MM.1S (cell line): ENCODE measurements around the gene CHD6.
A peak's percentile ranks its signal among the peaks of the same experiment; 100 is the strongest.

Experiments
- DNase-seq: peaks from one replicate; pipeline ENCODE4 v3.0.0-alpha.2; 2015
- H2AFZ ChIP-seq: fragments of 300-600 bp; sonication (generic); 2 replicates; pipeline ENCODE4 v1.6.0; 2016; ENCODE audit warnings: antibody characterized with exemption, low read length
- H3F3A ChIP-seq: fragments of 300-600 bp; sonication (generic); 2 replicates; pipeline ENCODE4 v1.6.1; 2016; ENCODE audit warnings: mild to moderate bottlenecking, antibody characterized with exemption, low read length, moderate library complexity, mixed read lengths; ENCODE audit not compliant: insufficient read depth
- H3K27ac ChIP-seq: fragments of 300-600 bp; sonication (generic); 2 replicates; pipeline ENCODE4 v1.5.1; 2016; ENCODE audit warnings: mild to moderate bottlenecking, low read length
- H3K27me3 ChIP-seq: fragments of 300-600 bp; sonication (generic); replicated peaks from 2 replicates; pipeline ENCODE4 v1.6.0; 2016; ENCODE audit warnings: low read length; ENCODE audit not compliant: insufficient read depth
- H3K36me3 ChIP-seq: fragments of 300-600 bp; sonication (generic); replicated peaks from 2 replicates; pipeline ENCODE4 v1.6.1; 2016; ENCODE audit warnings: mild to moderate bottlenecking, low read length, mixed read lengths; ENCODE audit not compliant: insufficient read depth
- H3K4me1 ChIP-seq: fragments of 300-600 bp; sonication (generic); 2 replicates; pipeline ENCODE4 v1.6.1; 2016; ENCODE audit warnings: low read length, mixed read lengths
- H3K4me2 ChIP-seq: fragments of 300-600 bp; sonication (generic); 2 replicates; pipeline ENCODE4 v1.6.0; 2016; ENCODE audit warnings: low read depth, low read length
- H3K4me3 ChIP-seq: fragments of 300-600 bp; sonication (generic); 2 replicates; pipeline ENCODE4 v1.5.1; 2016; ENCODE audit warnings: low read length, mixed read lengths
- H3K79me2 ChIP-seq: fragments of 300-600 bp; sonication (generic); 2 replicates; pipeline ENCODE4 v1.6.1; 2016; ENCODE audit warnings: mixed run types, low read length, mixed read lengths
- H3K9ac ChIP-seq: fragments of 300-600 bp; sonication (generic); 2 replicates; pipeline ENCODE4 v1.6.1; 2016; ENCODE audit warnings: low read length, mixed read lengths
- H3K9me2 ChIP-seq: fragments of 300-600 bp; sonication (generic); replicated peaks from 2 replicates; pipeline ENCODE4 v1.6.1; 2016; ENCODE audit warnings: mild to moderate bottlenecking, low read length, mixed read lengths; ENCODE audit not compliant: insufficient read depth
- H3K9me3 ChIP-seq: fragments of 300-600 bp; sonication (generic); replicated peaks from 2 replicates; pipeline ENCODE4 v1.6.1; 2016; ENCODE audit warnings: mild to moderate bottlenecking, low read length, mixed read lengths; ENCODE audit not compliant: insufficient read depth
- H4K20me1 ChIP-seq: fragments of 300-600 bp; sonication (generic); 2 replicates; pipeline ENCODE4 v1.6.1; 2016; ENCODE audit warnings: mild to moderate bottlenecking, low read length, moderate library complexity, mixed read lengths; ENCODE audit not compliant: insufficient read depth
- CTCF ChIP-seq: fragments of 300-600 bp; sonication (generic); IDR thresholded peaks from 2 replicates; pipeline ENCODE4 v1.5.1; 2016; ENCODE audit warnings: antibody characterized with exemption, low read length, mixed read lengths
- EZH2 ChIP-seq: fragments of 300-600 bp; sonication (generic); optimal IDR thresholded peaks from 2 replicates; pipeline ENCODE3; 2017; ENCODE audit warnings: low read depth, mild to moderate bottlenecking, antibody characterized with exemption, low read length, mixed read lengths
- EZH2phosphoT487 ChIP-seq: fragments of 300-600 bp; sonication (generic); IDR thresholded peaks from 2 replicates; pipeline ENCODE4 v1.6.1; 2018; ENCODE audit warnings: antibody characterized with exemption, low read length

Gene CHD6

GRCh38 chr20:41501376-41501775 lies 116.8 kb downstream of the CHD6 start:
- no peak overlapping the region for H3K4me2 ChIP-seq
- peaks cover 6% of the 10 kb centered on the region; the same call in 1 of the 2 replicates for H3K4me1 ChIP-seq
- H3K36me3 ChIP-seq, result no peaks in the 10 kb centered on the region
- no peak overlapping the region for H3K4me3 ChIP-seq
- no peak for DNase-seq
- H3K27me3 ChIP-seq, result no peaks in the 10 kb centered on the region
- no peak overlapping the region for H3K9ac ChIP-seq
- no peaks in the 10 kb centered on the region for H3K9me2 ChIP-seq
- TF ChIP-seq CTCF (no peak), EZH2 (no peak), EZH2phosphoT487 (no peak)
- no peaks in the 10 kb centered on the region for H4K20me1 ChIP-seq
- no peaks in the 10 kb centered on the region for H3F3A ChIP-seq
- H3K79me2 ChIP-seq, result no peaks in the 10 kb centered on the region
- no peaks in the 10 kb centered on the region for H3K9me3 ChIP-seq
- no peak overlapping the region for H3K27ac ChIP-seq
- no peak overlapping the region for H2AFZ ChIP-seq

- H3K4me3 ChIP-seq, result no peak overlapping the region
- H3K36me3 ChIP-seq, result no peaks in the 10 kb centered on the region
- no peaks in the 10 kb centered on the region for H3K27me3 ChIP-seq
- no peaks in the 10 kb centered on the region for H4K20me1 ChIP-seq
- no peaks in the 10 kb centered on the region for H3K9me3 ChIP-seq
- peaks cover 6% of the 10 kb centered on the region; the same call in 1 of the 2 replicates for H3K4me1 ChIP-seq
- H2AFZ ChIP-seq, result no peak overlapping the region
- H3K27ac ChIP-seq, result no peak overlapping the region
- no peak overlapping the region for H3K9ac ChIP-seq
- DNase-seq, result peak; percentile 7
- H3F3A ChIP-seq, result no peaks in the 10 kb centered on the region
- TF ChIP-seq CTCF, result no peak
- no peak for TF ChIP-seq EZH2
- H3K9me2 ChIP-seq, result no peaks in the 10 kb centered on the region
- no peaks in the 10 kb centered on the region for H3K79me2 ChIP-seq
- H3K4me2 ChIP-seq, result no peak overlapping the region
These were observed 118.0 kb downstream of the CHD6 start for GRCh38 chr20:41499961-41500725.

GRCh38 chr20:41499064-41499463 lies 119.1 kb downstream of the CHD6 start:
- Histone ChIP-seq H3K4me1 (peaks cover 6% of the 10 kb centered on the region; the same call in 1 of the 2 replicates), H3K9me2 (no peaks in the 10 kb centered on the region), H2AFZ (no peak overlapping the region), H3F3A (no peaks in the 10 kb centered on the region), H3K4me2 (no peak overlapping the region), H3K4me3 (no peak overlapping the region), H4K20me1 (no peaks in the 10 kb centered on the region), H3K36me3 (no peaks in the 10 kb centered on the region), H3K9ac (no peak overlapping the region), H3K27me3 (no peaks in the 10 kb centered on the region), H3K27ac (no peak overlapping the region), H3K79me2 (no peaks in the 10 kb centered on the region), H3K9me3 (no peaks in the 10 kb centered on the region)
- no peak for DNase-seq
- TF ChIP-seq CTCF, result no peak
- TF ChIP-seq EZH2, result no peak
- TF ChIP-seq EZH2phosphoT487, result no peak
